Activated T-cell treated with anti-CD3 and anti-CD28 coated beads, Interleukin-2, amount 50 U/mL, for 72 hours (primary cell): Measurements from ENCODE around the gene UPF3B. TPM values are rescaled to one million over a fixed set of nuclear protein-coding genes. Genes with fewer than 3 reads are reported as not detected.
A peak's percentile ranks its signal among the peaks of the same experiment; 100 is the strongest.
"Not testable (repeated sequence)": the region's sequence is repeated elsewhere in the genome, so short reads cannot be mapped to it uniquely, and the experiment has no call there.

Experiments used
- ATAC-seq, 2 donors: fragments of 150-1000 bp; cut with Tn5 transposase; replicated peaks in 1 of 2; 2 replicates each; pipeline ENCODE4 v1.10.0; 2021; ENCODE audit warnings: moderate library complexity in 2 of 2, mild to moderate bottlenecking in 1 of 2
- DNase-seq, 2 donors: peaks; one replicate each; pipeline ENCODE4 v3.0.0; 2021 to 2022; ENCODE audit warnings: mixed read lengths in 1 of 2
- H3K27ac Mint-ChIP-seq: one replicate; pipeline ENCODE4 v1.8.0; 2022; ENCODE audit warnings: mild to moderate bottlenecking, moderate library complexity, mixed read lengths
- H3K27me3 Mint-ChIP-seq: one replicate; pipeline ENCODE4 v1.8.0; 2022; ENCODE audit warnings: low read depth, mixed read lengths
- H3K36me3 Mint-ChIP-seq, 2 donors: one replicate each; pipeline ENCODE4 v1.8.0; 2022; ENCODE audit warnings: mixed read lengths in 2 of 2, mild to moderate bottlenecking in 1 of 2; ENCODE audit not compliant: insufficient read depth in 2 of 2
- H3K4me1 Mint-ChIP-seq: one replicate; pipeline ENCODE4 v1.8.0; 2022; ENCODE audit warnings: low read depth, mixed read lengths
- H3K4me3 Mint-ChIP-seq, 2 donors: one replicate each; pipeline ENCODE4 v1.8.0; 2022; ENCODE audit warnings: mild to moderate bottlenecking in 2 of 2, mixed read lengths in 2 of 2, moderate library complexity in 2 of 2
- H3K9me3 Mint-ChIP-seq, 2 donors: one replicate each; pipeline ENCODE4 v1.8.0; 2022; ENCODE audit warnings: mixed read lengths in 2 of 2
- total RNA-seq, 2 donors: library from RNA; stranded (reverse); gene quantifications; one replicate each; pipeline ENCODE4 v1.2.3, GENCODE V29; 2022

Gene UPF3B, protein sequence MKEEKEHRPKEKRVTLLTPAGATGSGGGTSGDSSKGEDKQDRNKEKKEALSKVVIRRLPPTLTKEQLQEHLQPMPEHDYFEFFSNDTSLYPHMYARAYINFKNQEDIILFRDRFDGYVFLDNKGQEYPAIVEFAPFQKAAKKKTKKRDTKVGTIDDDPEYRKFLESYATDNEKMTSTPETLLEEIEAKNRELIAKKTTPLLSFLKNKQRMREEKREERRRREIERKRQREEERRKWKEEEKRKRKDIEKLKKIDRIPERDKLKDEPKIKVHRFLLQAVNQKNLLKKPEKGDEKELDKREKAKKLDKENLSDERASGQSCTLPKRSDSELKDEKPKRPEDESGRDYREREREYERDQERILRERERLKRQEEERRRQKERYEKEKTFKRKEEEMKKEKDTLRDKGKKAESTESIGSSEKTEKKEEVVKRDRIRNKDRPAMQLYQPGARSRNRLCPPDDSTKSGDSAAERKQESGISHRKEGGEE
- 10 to 100 TPM; 20.4 to 25.6 TPM for total RNA-seq

GRCh38 chrX:119852382-119853353, at the start of gene UPF3B:
Gene UPF3B (minus strand): TSS chrX:119852963. CDS start chrX:119852928, 35 bp downstream.
- peak; percentile 96 to 97 for ATAC-seq
- peak; percentile 92 to 95 for DNase-seq
- Mint-ChIP-seq H3K27ac (peak within 1 kb of the TSS; percentile 100), H3K4me3 (peak within 1 kb of the TSS; percentile 88 to 100), H3K4me1 (peaks cover 7% of the 10 kb centered on the region), H3K36me3 (peaks cover 6 to 18% of the 10 kb centered on the region in 2 donors), H3K9me3 (no peaks in the 10 kb centered on the region), H3K27me3 (peaks cover 15% of the 10 kb centered on the region)

GRCh38 chrX:119900976-119901375, 48.2 kb upstream of the UPF3B start:
- H3K9me3 Mint-ChIP-seq = no peaks in the 10 kb centered on the region
- no peak for DNase-seq
- H3K4me3 Mint-ChIP-seq = no peak overlapping the region
- no peaks in the 10 kb centered on the region for H3K36me3 Mint-ChIP-seq
- H3K27me3 Mint-ChIP-seq = peaks cover 6% of the 10 kb centered on the region
- no peak for ATAC-seq
- H3K27ac Mint-ChIP-seq = no peak overlapping the region
- H3K4me1 Mint-ChIP-seq = peaks cover 4% of the 10 kb centered on the region

- H3K36me3 Mint-ChIP-seq = no peaks in the 10 kb centered on the region
- peaks cover 4% of the 10 kb centered on the region for H3K4me1 Mint-ChIP-seq
- peaks cover 6% of the 10 kb centered on the region for H3K27me3 Mint-ChIP-seq
- DNase-seq (no peak), ATAC-seq (no peak)
- H3K27ac Mint-ChIP-seq = no peak overlapping the region
- no peak overlapping the region for H3K4me3 Mint-ChIP-seq
- no peaks in the 10 kb centered on the region for H3K9me3 Mint-ChIP-seq
Observed at GRCh38 chrX:119899125-119899524, 46.4 kb upstream of the UPF3B start.

DNA sequence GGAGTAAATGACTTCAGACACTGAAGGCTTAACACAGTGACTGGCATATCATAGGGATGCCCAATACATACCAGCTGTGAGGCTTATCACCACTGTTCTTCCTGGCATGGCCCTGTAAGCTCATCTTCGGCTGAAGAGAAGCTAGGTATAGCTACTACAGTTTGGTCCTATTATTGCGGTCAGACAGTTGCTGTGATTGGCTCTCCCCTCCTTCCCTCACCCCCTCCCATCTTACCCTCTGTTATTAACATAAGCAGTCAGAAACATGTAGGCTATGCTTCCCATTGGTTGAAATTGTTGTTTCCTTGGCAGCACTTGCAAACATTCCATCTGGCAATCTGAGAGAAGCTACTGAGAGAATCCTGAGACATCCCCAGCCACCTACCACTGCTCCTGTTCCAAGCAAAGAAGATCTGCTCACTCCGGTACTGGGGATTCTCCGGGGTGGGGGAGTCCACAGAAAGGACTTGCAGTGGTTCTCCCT, 43.1 kb upstream of the UPF3B start, which contains the start of gene AKAP14:
Gene AKAP14, plus strand, starts transcription at position 51 of the 484 bp plus-strand sequence. CDS start 7,331 bp downstream, outside the sequence.
- Mint-ChIP-seq H3K27ac (no peak within 1 kb of the TSS), H3K4me3 (no peak within 1 kb of the TSS), H3K27me3 (peaks cover 6% of the 10 kb centered on the region), H3K9me3 (no peaks in the 10 kb centered on the region), H3K36me3 (no peaks in the 10 kb centered on the region), H3K4me1 (peaks cover 4% of the 10 kb centered on the region)
- ATAC-seq (no peak), DNase-seq (no peak)

GRCh38 chrX:119891961-119892692, 39.4 kb upstream of the UPF3B start:
- not testable (repeated sequence) for H3K4me1 Mint-ChIP-seq, H3K27ac Mint-ChIP-seq, H3K36me3 Mint-ChIP-seq, H3K9me3 Mint-ChIP-seq, H3K4me3 Mint-ChIP-seq, DNase-seq, H3K27me3 Mint-ChIP-seq, ATAC-seq

GRCh38 chrX:119890626-119891025, 37.9 kb upstream of the UPF3B start:
- H3K4me3 Mint-ChIP-seq, H3K9me3 Mint-ChIP-seq, H3K27ac Mint-ChIP-seq, DNase-seq, ATAC-seq, H3K4me1 Mint-ChIP-seq, H3K27me3 Mint-ChIP-seq, H3K36me3 Mint-ChIP-seq: not testable (repeated sequence)

DNA sequence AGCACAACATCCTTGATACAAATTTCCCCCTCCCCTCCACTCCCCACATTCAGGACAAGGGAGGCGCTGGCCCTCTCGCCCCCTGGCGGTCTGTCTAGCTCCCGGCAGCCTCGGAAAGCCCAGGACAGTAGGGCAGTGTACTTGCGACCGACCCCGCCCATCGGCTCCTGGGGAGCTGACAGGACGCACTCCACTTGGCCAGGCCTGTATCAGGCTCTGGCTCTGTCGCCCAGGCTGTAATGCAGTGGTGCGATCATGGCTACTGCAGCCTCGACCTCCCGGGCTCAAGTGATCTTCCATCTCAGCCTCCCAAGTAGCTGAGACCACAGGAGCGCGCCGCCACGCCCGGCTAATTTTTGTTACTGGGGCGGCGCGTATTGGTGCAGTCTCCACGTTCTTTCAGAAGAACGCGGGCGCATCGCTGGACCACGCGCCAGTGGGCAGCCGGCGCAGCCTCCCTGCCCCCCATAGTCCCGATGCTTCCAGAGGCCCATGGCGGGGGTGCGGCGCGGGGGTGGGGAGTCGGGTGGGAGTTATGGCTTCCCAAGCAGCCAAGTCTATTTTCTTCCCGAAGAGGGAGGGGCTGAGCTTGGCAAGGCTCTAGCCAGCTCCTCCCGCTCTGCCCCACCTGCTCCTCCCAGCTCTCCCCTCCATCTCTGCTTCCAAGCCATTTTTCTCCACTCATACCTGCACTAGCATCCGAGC, 35.1 kb upstream of the UPF3B start:
- peaks cover under 1% of the 10 kb centered on the region for H3K27me3 Mint-ChIP-seq
- ATAC-seq = peak; percentile 89 to 90
- H3K36me3 Mint-ChIP-seq = no peaks in the 10 kb centered on the region
- peak; percentile 70 to 74 for DNase-seq
- no peaks in the 10 kb centered on the region for H3K9me3 Mint-ChIP-seq
- H3K4me3 Mint-ChIP-seq = peak overlapping the region; percentile 34 to 56
- H3K27ac Mint-ChIP-seq = no peak overlapping the region
- peaks cover 6% of the 10 kb centered on the region for H3K4me1 Mint-ChIP-seq

- H3K4me3 Mint-ChIP-seq = peak overlapping the region; percentile 14 to 69
Observed at GRCh38 chrX:119885554-119886428, 33.0 kb upstream of the UPF3B start.

DNA sequence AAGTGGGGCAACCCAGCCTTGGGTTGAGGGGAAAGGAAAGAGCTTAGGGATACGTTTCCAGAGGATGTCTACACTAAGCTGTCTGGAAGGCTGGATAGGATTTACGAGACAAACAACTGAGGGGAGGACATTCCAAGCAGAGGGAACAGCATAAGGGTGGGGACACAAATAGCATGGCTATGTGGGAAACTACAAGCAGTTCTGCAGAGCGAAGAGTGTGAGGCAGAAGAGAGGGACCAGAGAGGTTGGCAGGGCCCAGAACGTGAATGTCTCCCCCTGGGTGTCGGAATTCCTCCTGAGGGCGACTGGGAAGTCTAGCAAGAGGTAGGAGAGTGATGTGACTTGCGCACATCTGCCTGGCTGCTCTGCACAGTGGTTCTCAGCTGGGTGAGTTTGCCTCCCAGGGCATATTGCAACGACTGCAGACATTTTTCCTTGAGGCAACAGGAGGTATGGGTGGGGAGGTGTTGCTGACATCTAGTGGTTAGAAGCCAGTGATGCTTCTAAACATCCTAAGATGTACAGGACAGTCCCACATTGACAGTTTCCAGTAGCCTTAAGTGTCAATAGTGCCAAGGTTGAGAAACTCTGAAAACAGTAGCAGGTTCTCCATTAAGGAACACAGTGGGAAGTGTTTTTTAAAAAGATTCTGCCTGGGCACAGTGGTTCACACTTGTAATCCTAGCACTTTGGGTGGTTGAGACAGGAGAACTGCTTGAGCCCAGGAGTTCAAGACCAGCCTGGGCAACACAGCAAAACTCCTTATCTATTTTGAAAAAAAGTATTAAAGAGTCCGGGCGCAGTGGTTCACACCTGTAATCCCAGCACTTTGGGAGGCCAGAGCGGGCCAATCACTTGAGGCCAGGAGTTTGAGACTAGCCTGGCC, 28.0 kb upstream of the UPF3B start:
- H3K27ac Mint-ChIP-seq = no peak overlapping the region
- peaks cover 0 to 2% of the 10 kb centered on the region in 2 donors for H3K36me3 Mint-ChIP-seq
- DNase-seq (peak; percentile 18 to 29), ATAC-seq (peak; percentile 83 to 85)
- H3K4me1 Mint-ChIP-seq = peaks cover 14% of the 10 kb centered on the region
- H3K9me3 Mint-ChIP-seq = no peaks in the 10 kb centered on the region
- peak overlapping the region in 1 of 2 donors; percentile 8 for H3K4me3 Mint-ChIP-seq
- peaks cover 16% of the 10 kb centered on the region for H3K27me3 Mint-ChIP-seq

More at GRCh38 chrX:119885554-119886428, 33.0 kb upstream of the UPF3B start:
- H3K27ac Mint-ChIP-seq = no peak overlapping the region
- peak; percentile 18 to 23 for DNase-seq
- peaks cover 6% of the 10 kb centered on the region for H3K27me3 Mint-ChIP-seq
- H3K36me3 Mint-ChIP-seq = no peaks in the 10 kb centered on the region
- H3K9me3 Mint-ChIP-seq = no peaks in the 10 kb centered on the region
- peaks cover 8% of the 10 kb centered on the region for H3K4me1 Mint-ChIP-seq
- peak; percentile 61 to 73 for ATAC-seq

GRCh38 chrX:119880076-119880475, 27.3 kb upstream of the UPF3B start:
- Mint-ChIP-seq H3K36me3 (peaks cover 0 to 2% of the 10 kb centered on the region in 2 donors), H3K4me3 (no peak overlapping the region), H3K4me1 (peaks cover 14% of the 10 kb centered on the region), H3K27me3 (peaks cover 16% of the 10 kb centered on the region), H3K27ac (no peak overlapping the region), H3K9me3 (no peaks in the 10 kb centered on the region)
- ATAC-seq (peak in 1 of 2 donors; percentile 53), DNase-seq (no peak)
